Stimulated activated CD8-positive, alpha-beta memory T cell treated with anti-CD3 and anti-CD28 coated beads, Interleukin-12 subunit alpha, Interleukin-12 subunit beta, amount 100 ng/mL, for 24 hours (primary cell): ENCODE results near the gene MINDY4B.

Experiments used
- DNase-seq: peaks from one replicate; pipeline ENCODE4 v3.0.0-alpha.2; 2020; ENCODE audit errors: extremely low read depth

The MINDY4B gene

DNA sequence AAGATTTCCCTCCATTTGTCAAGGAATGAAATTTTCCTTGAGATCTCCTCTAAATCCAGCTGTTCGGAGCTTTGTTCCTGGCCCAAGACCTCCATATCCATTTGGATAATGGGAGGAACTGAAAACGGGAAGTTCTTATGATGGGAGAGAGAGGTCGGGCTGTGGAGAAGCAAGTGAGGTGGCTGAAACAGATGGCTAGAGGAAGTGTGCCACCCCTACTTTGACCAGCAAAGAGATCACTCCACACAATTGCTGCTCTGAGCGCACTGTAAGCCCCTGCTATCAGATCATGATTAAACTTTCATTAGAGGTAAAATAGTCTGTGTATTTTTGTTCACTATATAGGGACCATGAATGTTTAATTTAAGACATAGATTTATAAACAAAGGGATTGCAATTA lies at the start of gene MINDY4B:
Gene MINDY4B, minus strand, starts transcription at position 101 of the 400 bp plus-strand sequence. Its CDS starts 0 bp downstream, at position 101.
- no peak for DNase-seq

DNA sequence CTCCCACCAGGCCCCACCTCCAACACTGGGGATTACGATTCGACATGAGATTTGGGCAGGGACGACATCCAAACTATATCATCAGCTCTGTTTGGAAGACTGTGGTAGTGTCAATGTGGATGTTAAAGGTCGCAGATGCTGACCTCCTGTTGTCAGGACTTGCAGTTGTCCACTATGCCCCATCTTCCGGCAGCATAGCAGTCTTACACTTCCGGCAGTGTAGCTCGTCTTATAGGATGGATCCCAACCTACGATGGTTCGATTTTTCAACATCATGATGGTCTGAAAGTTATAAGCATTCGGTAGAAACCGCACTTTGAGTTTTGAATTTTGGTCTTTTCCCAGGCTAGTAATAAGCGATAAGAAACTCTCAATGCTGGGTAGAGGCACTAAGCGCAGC lies 46.7 kb upstream of the MINDY4B start:
- no peak for DNase-seq

DNA sequence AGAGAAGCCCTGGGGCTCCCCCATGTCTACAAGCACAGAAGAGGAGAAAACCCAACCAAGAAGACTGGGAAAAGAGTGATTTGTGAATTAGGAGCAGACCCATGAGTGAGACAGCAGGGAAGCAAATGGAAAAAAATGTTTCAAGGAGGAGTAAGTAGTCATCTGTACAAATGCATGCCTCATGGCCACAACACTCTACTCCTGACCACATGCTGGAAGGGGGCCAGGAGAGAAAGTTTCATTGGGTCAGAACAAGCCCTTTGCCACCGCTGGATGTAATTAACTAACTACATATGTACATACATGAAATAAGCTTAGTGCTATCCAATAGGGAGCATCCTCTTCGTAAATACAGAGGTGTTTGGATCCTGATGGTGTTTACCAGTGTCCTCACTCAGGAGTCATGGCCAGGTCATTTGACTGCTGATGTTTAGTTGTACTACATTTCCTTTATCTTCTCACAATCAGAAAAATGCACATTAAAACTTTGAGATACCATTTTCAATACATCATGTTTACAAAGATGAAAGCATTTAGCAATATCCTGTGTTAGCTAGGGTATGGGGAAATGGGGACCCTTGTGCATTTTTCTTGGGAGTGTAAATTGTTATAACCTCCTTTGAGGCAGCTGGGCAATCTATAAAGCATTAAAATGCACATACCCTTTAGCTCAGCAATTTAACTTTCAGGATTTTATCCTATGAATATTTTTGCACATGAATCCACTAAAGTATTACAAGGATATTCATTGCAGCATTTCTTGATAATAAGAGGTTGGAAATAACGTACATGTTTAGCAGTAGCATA lies 40.2 kb upstream of the MINDY4B start:
- DNase-seq, result no peak

DNA sequence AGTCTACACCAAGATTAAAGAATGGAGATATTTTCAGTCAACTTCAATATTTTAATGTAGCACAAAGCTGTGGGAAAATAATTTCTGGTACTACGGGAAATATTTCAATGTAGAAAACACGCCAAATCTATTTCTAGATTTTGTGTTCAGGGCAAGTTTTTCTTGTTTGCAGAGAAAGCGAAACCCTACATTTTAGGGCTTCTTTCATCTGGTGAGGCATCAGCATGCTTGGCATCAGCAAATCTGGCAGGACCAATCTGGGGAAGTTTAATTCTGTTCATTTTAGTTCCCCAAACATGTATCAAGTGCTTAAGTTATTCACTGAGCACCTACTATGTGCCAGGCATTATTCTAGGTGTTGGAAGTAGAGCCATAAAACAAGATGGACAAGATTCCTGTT lies 37.0 kb upstream of the MINDY4B start:
- no peak for DNase-seq

DNA sequence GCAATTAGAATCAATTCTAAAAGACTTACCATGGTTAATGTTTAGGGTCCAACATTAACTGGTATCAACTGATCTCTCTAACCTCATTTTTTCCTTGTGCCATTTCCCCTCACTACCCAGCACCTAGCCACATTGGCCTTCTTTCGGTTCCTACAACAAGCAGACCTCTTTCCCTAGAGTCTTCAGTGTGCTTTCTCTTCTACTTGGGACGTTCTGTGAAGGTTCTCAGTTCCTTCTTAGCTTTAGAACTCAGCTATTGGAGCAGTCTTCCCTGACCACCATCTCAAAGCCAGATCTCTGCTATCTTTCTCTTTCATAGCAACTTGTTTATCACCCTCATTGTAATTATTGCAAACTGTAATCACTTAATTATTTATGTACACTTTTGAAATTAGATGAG lies 31.5 kb upstream of the MINDY4B start:
- no peak for DNase-seq

DNA sequence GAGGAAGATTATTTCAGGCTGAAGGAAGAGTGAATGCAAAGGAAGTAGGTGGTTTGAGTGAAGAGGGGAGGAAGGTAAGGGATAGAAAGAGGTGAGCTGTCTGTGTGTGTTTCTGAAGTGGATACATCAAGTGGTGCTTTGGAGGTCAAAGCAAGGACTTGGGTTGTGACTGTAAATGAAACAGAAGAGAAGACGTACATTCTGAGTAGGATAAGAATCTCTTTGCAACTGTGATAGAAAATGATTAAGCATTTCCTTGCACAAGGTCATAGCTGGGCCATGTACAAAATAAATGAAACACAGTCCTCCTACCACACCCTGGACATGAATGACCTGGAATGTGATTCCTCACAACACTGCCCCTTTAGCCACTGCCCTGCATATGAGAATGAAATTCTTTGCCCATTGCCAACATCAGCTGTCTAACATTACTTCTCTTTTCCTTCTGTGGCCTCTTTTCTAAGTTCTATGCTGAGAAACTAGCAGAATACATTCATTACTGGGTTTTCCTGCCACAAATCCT lies 28.3 kb upstream of the MINDY4B start:
- no peak for DNase-seq

DNA sequence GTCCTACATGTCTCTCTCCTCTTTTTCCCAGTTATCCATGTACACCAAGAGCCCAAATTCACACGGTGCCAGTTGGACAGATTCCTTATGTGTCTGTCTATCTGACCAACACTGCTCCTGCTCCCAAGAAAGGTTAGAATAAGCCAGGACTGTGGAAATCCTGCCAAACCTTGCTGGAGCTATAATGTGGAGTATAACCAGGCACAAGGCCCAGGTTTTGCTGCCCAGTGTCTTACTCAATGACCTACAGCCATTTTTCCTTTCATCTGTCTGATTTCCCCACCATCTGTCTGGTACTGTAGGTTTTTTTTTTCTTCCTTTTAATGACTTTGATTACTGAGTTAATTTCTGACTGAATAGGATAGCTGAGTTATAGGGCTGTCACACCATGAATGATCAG lies 26.5 kb upstream of the MINDY4B start:
- no peak for DNase-seq

DNA sequence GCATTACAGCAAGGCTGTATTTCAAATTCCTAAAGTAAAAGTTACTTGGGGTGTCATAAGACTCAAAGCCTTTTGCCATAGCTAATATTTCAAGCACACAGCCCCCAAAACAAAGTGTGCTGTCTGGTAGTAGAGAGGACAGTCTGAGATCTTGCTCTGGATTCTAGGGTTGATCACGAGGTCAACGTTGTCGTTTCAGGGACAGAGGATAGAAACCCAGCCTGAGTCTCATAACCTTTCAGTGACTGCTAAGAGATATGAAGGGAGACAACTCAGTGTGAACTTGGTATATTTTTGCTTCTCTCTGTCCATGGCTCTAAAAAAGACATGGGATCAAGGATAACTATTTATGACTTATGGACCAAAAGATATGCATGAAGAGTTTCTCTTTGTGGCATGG lies 25.6 kb upstream of the MINDY4B start:
- DNase-seq, result no peak

DNA sequence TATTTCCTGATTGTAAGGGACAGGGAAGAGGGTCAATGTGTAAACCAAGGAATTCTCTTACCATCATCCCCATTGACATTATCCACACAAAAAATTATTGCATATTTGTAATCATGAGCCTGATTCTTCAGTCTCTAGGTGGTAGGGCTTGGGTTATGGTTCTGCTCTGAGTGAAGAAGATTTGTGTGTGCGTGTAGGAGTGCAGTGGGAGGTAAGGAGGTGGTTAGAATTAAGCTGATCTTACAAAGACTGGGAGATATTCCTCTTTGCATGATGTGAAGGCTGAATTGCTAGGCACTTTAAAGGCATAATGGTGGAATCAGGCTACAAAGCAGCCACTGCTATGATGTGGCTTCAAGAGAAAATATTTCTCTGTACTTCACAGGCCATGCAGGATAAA lies 23.0 kb upstream of the MINDY4B start:
- no peak for DNase-seq

DNA sequence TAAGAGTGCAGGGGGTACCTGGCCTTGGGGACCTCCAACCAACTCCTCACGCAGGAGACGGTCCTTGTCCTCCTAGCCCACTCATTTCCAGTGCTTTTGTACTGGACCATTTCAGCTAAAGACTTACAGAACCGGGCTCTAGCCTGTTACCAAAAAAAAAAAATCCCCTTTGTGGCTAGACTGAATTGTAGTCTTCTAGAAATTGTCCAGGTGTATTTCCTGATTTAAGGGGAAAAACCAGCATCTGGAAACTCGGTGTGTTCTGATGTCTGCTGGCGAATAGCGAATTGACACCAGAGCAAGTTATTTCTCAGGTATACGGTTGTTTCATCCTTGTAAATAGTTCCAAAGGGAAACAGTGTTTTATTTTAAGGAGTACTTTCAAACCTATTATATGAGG lies 21.1 kb upstream of the MINDY4B start:
- no peak for DNase-seq

DNA sequence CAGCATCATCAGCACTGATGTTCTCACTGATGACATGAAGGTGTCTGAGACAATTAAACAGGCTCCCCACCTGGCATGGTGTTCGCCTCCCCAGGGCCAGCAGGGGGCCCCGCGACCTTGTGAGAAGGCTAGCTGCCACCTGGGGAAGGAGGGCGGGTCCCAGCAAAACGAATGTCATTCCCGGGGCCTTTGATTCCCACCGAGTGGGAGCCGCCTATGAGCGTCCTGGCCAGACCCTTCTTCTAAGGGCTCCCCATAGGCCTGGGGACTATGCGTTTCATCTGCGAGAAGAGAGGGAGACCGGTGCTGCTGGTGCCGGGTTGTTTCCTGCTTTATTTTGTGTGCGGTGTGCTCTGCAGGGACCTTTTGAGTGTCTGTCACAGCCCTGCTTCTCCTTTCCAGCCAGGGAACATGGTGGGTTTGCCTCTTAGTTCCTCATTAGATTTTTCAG lies 20.5 kb upstream of the MINDY4B start:
- DNase-seq, result peak; percentile 8

DNA sequence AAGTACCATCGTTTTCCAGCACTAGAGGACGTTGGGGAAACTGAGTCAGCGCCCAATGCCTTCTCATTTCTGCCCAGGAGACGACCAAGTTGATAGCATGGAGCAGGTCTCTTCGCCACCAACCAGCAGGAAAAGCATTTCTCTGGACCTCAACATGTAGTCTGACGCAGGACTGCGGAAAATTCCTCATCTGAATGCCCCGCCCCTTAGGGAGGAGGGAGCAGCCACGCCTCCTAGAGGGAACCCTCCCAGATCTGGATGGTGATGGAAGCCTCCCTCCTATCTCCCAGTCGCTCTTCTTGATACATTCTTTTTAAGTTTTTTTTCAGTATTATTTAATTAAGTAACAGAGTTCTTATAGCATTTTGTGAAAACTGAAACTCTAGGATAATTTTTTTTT lies 17.4 kb upstream of the MINDY4B start:
- no peak for DNase-seq

DNA sequence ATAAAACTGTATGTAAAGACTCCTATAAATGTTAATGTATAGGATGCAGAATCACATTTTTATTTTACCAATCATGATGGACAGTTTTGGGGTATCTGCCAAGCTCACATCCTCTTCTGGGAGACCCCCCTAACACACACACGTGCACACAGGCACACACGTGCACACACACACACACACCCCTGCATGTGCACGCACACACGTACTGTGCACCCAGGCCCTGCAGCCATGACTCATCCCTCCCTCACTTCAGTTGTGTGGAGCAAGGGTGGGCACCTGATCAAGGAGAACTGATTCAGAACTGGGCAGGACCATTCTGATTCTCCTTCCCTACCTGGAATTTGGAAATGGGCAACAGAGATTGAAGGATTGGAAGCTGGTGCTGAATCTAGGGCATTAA lies 16.0 kb upstream of the MINDY4B start:
- DNase-seq, result no peak

DNA sequence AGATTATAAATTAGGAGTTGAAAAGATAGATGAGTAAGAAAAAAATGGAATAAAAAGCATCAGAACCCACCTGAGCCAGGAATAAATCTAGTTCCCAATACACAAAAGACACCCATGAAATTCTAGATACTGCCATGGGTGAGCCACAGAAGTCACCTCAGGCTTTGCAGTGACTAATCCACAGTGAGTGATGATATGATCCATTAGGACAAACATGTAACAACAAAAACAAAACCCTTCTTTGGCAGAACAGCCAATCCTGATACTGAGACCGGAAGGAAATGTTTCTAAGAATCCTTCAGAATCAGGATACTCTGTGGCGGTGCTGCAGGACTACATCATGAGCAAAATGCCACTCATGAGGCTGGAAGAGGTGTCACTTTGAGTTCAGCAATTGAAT lies 15.0 kb upstream of the MINDY4B start:
- no peak for DNase-seq

DNA sequence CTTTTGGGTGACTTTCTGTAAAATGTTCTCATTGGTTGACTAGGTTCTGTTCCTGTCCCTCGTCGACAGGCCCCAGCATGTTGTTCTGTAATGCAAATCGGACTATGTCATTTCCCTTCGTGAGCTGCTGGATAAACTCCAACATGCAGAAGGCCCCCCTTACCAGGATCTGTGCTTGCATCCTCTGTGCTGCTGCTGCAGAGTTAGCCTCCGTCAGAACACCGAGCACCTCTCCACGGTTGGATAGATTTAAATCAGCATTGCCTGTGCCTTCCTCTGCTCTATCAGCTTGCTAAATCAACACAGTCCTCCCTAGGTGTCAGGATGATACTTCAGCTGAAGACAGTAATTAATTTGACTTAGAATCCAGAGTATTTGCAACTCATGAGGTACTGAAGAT lies 12.7 kb upstream of the MINDY4B start:
- no peak for DNase-seq

DNA sequence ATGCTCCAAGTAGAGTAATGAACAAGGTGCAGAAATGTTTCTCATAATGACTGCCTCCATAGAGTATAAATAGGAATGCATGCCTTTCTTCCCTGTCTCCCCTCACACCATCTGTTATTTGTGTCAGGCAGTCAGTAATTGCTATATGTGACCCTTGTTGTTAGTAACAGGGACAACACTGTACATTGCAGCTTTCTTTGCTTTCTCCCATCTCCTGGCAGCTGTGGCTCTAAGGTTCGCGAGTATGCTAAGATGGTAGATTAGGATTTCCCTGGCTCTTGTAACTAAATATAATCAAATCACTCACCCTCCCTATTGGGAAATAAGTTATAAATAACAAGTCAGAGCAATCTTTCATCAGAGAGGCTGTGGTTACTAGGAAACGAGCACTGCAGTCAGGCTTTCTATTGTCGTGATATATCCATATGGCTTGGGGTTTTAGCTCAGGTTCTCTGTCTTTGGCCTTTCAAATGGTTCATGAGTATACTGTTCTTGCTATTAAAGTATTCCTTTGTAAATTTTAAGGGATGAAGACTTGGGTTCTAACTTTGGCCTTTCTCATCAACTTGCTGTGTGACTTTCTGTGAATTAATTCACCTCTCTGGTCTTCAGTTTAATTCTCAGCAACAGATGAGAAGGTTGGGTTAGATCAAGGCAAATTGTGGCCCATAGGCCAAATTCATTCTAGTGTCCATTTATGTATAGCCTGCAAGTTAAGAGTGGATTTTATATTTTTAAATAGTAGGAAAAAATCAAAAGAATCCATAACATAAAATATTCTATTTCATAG lies 8.1 kb upstream of the MINDY4B start:
- no peak for DNase-seq

DNA sequence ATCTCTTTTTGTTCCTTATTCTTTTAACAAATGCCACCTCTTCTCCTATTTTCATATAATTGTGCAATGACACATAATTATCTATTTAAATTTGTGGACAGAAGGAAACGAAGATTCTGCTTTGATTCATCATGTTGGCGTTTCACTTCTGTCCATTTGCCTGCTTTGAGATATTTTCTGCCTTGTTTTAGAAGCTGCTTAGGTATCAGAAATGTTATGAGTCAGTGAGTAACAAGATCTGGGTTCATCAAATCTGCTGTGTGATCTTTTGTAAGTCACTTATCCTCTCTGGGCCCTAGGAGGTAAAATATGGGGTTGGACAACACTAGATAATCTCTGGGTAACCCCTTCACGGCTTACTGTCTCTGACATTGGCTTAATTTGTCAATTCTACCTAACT lies 7.3 kb upstream of the MINDY4B start:
- DNase-seq, result no peak

DNA sequence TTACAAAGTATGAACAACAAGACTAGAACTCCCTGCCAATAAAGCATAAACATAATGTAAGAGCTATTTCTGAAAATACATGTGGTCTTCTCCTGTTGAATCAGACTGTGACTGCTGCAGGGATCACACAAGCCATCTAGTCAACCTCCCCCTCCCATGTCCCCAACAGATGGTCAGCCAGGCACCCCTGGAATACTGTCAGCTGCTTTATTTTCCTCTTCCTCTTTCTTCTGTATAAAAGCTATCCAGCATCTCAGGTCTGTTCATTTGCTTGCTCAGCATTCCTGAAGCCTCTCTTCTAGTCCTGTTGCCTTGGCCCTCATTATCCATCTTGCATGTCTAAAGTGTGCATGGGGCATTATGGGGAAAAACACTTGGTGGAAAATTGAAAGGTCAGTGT lies 6.5 kb upstream of the MINDY4B start:
- no peak for DNase-seq

DNA sequence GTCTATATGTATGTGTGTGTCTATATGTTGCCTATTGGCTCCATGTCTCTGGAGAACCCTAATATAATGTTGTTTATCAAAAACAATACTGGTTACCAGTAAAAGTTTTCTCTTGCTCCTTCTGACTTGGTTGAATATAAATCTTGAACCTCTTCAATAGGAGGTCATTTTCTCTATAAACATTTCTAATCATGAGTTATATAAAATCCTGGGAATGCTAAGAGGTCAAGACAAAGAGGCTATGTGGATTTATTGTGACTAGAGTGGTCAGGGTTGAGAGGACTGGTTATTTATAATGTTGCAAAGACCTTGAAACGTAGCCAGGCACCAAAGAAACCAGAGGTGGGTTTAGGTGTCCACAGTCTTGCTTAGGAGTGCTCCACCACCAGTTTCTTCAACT lies 1.2 kb upstream of the MINDY4B start:
- no peak for DNase-seq

DNA sequence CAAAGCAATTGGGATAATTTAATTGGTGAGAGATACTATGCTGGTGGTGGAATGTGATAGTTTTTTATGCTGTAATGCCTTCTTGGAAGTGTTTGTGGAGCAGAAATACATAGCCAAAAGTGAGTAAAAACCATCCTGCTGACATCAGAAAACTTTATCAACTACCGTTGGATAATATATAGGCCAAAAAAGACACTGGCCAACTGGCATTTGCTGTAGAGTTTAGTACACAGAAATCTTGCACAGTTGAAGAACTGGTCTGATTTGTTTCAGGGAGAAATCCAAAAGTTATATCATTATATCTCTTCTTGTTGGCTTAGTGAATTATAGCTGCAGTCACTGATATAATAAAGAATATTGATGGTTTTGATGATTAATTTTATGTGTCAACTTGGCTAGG lies 507 bp upstream of the MINDY4B start:
- DNase-seq, result no peak

DNA sequence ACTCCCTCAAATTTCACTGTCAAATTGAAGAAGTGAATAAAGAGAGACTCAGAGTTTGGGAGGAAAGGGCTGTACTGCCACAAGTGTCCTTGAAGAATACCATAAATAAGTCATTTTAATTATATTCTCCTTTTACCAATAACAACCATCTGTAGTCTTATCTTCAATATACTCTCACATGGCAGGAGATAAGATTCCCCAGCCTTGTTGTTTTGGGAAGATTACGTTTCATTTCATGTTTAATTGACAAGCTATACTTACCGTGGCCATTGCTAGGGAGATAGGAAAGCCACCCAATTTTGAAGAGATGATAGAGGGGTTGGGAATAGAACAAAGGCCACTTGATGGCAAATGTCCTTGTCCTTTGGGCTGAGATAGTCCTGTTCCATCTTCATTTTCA lies 2.3 kb downstream of the MINDY4B start:
- no peak for DNase-seq

DNA sequence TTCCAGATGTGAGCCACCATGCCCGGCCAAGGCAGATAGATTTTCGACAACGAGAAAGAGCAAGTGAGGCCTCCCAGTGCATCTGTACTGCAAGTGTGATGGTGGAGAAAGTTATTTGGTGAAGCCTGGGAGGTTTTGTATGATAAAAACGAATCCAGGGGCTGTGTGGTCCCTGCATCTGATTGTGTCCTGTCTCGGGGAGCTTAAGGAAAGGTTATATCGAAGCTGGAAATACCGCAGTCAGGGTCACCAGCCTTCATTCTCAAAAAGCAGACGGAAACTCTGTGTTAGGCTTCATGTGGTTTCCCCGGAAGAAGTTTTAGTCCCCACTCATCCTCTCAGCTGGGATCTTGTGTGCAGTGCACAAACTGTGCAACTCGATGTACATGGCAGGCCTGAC lies 3.4 kb downstream of the MINDY4B start:
- no peak for DNase-seq

DNA sequence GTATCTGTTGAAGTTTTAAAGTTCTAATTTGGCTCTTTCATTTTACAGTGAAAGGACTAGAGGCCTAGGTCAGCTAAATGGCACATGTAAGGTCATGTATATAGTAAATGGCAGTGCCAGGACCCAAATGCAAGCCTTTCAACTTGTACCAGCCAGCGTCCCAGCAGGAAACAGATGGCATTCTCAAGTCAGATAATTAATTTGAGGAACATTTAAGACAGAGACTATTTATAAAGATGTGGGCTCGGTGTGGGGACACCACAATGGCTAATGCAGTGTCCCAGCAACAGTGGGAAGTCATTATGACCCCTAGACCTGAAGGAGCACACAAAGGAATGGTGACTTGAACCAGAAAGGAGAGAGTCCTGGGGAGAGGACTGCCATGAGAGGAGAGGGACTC lies 6.1 kb downstream of the MINDY4B start:
- DNase-seq, result no peak
